IMR-90 (cell line): ENCODE data around the gene CMTM7. TPM values are rescaled to one million over a fixed set of nuclear protein-coding genes. Genes with fewer than 3 reads are reported as not detected.

Source experiments
- ATAC-seq: fragments of 200-7000 bp; cut with Tn5 transposase; 2 replicates; pipeline ENCODE4 v1.9.1; 2020; ENCODE audit warnings: low read depth, mild to moderate bottlenecking, moderate library complexity
- BruUV-seq: library from RNA; stranded (reverse); fragments of 400-500 nt; replicated peaks from 2 replicates; lab custom pipeline; 2021; lab: Mats Ljungman, UMichigan
- CTCF ChIA-PET: fragments of 300-600 bp; formaldehyde crosslinking; extraction: SDS; loops from one replicate; lab custom pipeline; 2021; ENCODE audit warnings: antibody characterized with exemption; lab: Yijun Ruan, JAX
- POLR2A ChIA-PET: fragments of 300-600 bp; sonication (Branson Sonifier 250); formaldehyde crosslinking; loops from one replicate; lab custom pipeline; 2022; ENCODE audit warnings: antibody characterized with exemption; ENCODE audit not compliant: unreplicated experiment; lab: Charles Lee
- DNase-seq: peaks from one replicate; pipeline ENCODE4 v3.0.0; 2013
- H2AFZ ChIP-seq: replicated peaks from 2 replicates; pipeline ENCODE3; 2013; ENCODE audit warnings: low read length, mild to moderate bottlenecking; ENCODE audit not compliant: poor library complexity
- H2AK5ac ChIP-seq: 2 replicates; pipeline ENCODE4 v1.6.1; 2013; ENCODE audit warnings: low read depth, low read length, inconsistent platforms
- H2AK9ac ChIP-seq: replicated peaks from 2 replicates; pipeline ENCODE3; 2013; ENCODE audit warnings: mild to moderate bottlenecking, low read depth, low read length, moderate library complexity; ENCODE audit not compliant: poor library complexity
- H2BK120ac ChIP-seq: 2 replicates; pipeline ENCODE4 v1.6.1; 2013; ENCODE audit warnings: low read depth, low read length, inconsistent platforms
- H2BK15ac ChIP-seq: 3 replicates; pipeline ENCODE4 v1.6.1; 2013; ENCODE audit warnings: low read depth, low read length, inconsistent platforms
- H2BK20ac ChIP-seq: 2 replicates; pipeline ENCODE4 v1.6.1; 2013; ENCODE audit warnings: low read depth, mild to moderate bottlenecking, inconsistent platforms, low read length, moderate library complexity
- H2BK5ac ChIP-seq: 2 replicates; pipeline ENCODE4 v1.6.1; 2013; ENCODE audit warnings: mild to moderate bottlenecking, low read depth, low read length, inconsistent platforms; ENCODE audit not compliant: poor library complexity, severe bottlenecking
- H3K14ac ChIP-seq: replicated peaks from 2 replicates; pipeline ENCODE4 v1.6.1; 2013; ENCODE audit warnings: low read depth, low read length, inconsistent platforms
- H3K18ac ChIP-seq: 2 replicates; pipeline ENCODE4 v1.6.1; 2013; ENCODE audit warnings: low read depth, low read length, control low read depth
- H3K23ac ChIP-seq: 2 replicates; pipeline ENCODE4 v1.6.1; 2013; ENCODE audit warnings: low read depth, low read length, inconsistent platforms
- H3K27ac ChIP-seq: 2 replicates; pipeline ENCODE4 v1.5.1; 2013; ENCODE audit warnings: mild to moderate bottlenecking, control low read depth, low read length; ENCODE audit not compliant: insufficient read depth
- H3K27me3 ChIP-seq: 2 replicates; pipeline ENCODE4 v1.6.1; 2013; ENCODE audit warnings: low read length; ENCODE audit not compliant: control insufficient read depth, insufficient read depth
- H3K36me3 ChIP-seq: 2 replicates; pipeline ENCODE4 v1.6.1; 2013; ENCODE audit warnings: low read length, mixed read lengths; ENCODE audit not compliant: control insufficient read depth, insufficient read depth
- H3K4ac ChIP-seq: 2 replicates; pipeline ENCODE4 v1.6.1; 2013; ENCODE audit warnings: low read depth, low read length, inconsistent platforms
- H3K4me1 ChIP-seq: 2 replicates; pipeline ENCODE4 v1.6.1; 2013; ENCODE audit warnings: low read length, mixed read lengths; ENCODE audit not compliant: control insufficient read depth, insufficient read depth
- H3K4me2 ChIP-seq: 2 replicates; pipeline ENCODE4 v1.6.1; 2013; ENCODE audit warnings: low read depth, mild to moderate bottlenecking, control low read depth, low read length, moderate library complexity
- H3K4me3 ChIP-seq: 2 replicates; pipeline ENCODE4 v1.5.1; 2013; ENCODE audit warnings: low read depth, mild to moderate bottlenecking, control low read depth, low read length, moderate library complexity; ENCODE audit not compliant: insufficient read depth
- H3K56ac ChIP-seq: 2 replicates; pipeline ENCODE4 v1.6.1; 2013; ENCODE audit warnings: low read length, inconsistent platforms; ENCODE audit not compliant: insufficient read depth; ENCODE audit errors: extremely low read depth
- H3K79me1 ChIP-seq, 2 experiments: 2 replicates each; pipeline ENCODE4 v1.6.1; 2013; ENCODE audit warnings: low read length in 2 of 2, inconsistent platforms in 1 of 2, low read depth in 1 of 2
- H3K9ac ChIP-seq: 2 replicates; pipeline ENCODE4 v1.6.1; 2013; ENCODE audit warnings: low read depth, low read length, control low read depth
- H3K9me1 ChIP-seq: 2 replicates; pipeline ENCODE4 v1.6.1; 2013; ENCODE audit warnings: low read length, inconsistent platforms; ENCODE audit not compliant: insufficient read depth
- H3K9me3 ChIP-seq: 2 replicates; pipeline ENCODE4 v1.6.1; 2013; ENCODE audit warnings: low read length; ENCODE audit not compliant: control insufficient read depth, insufficient read depth
- H4K20me1 ChIP-seq: 2 replicates; pipeline ENCODE4 v1.6.1; 2013; ENCODE audit warnings: low read length, inconsistent platforms; ENCODE audit not compliant: insufficient read depth
- H4K5ac ChIP-seq: 2 replicates; pipeline ENCODE4 v1.6.1; 2013; ENCODE audit warnings: mild to moderate bottlenecking, low read depth, low read length, control low read depth
- H4K8ac ChIP-seq, 2 experiments: 2 replicates each; pipeline ENCODE4 v1.6.1; 2013; ENCODE audit warnings: low read depth in 2 of 2, low read length in 2 of 2, control low read depth in 1 of 2, inconsistent platforms in 1 of 2
- H4K91ac ChIP-seq: 2 replicates; pipeline ENCODE4 v1.6.1; 2013; ENCODE audit warnings: low read depth, low read length, inconsistent platforms; ENCODE audit not compliant: insufficient read depth
- BHLHE40 ChIP-seq: fragments of 150-350 bp; IDR thresholded peaks from 2 replicates; pipeline ENCODE4 v1.6.1; 2016; ENCODE audit warnings: mild to moderate bottlenecking, low read depth, low read length
- CEBPB ChIP-seq: IDR thresholded peaks from 2 replicates; pipeline ENCODE4 v1.6.1; 2012; ENCODE audit warnings: low read depth, low read length, improper control_type of control experiment
- CHD1 ChIP-seq: IDR thresholded peaks from 2 replicates; pipeline ENCODE4 v1.6.1; 2012; ENCODE audit warnings: low read depth, low read length, improper control_type of control experiment
- CTCF ChIP-seq: conservative IDR thresholded peaks from 2 replicates; pipeline ENCODE4 v1.5.1; 2012; ENCODE audit warnings: mild to moderate bottlenecking, low read depth, low read length, improper control_type of control experiment
- MAFK ChIP-seq: IDR thresholded peaks from 2 replicates; pipeline ENCODE4 v1.6.1; 2012; ENCODE audit warnings: low read depth, low read length, improper control_type of control experiment
- MXI1 ChIP-seq: IDR thresholded peaks from 2 replicates; pipeline ENCODE4 v1.6.1; 2012; ENCODE audit warnings: low read depth, mild to moderate bottlenecking, low read length, moderate library complexity, borderline replicate concordance
- NFE2L2 ChIP-seq: fragments of 150-350 bp; IDR thresholded peaks from 2 replicates; pipeline ENCODE4 v1.6.1; 2016; ENCODE audit warnings: low read depth, mild to moderate bottlenecking, low read length
- RAD21 ChIP-seq: IDR thresholded peaks from 2 replicates; pipeline ENCODE4 v1.6.1; 2012; ENCODE audit warnings: low read length, improper control_type of control experiment
- RCOR1 ChIP-seq: IDR thresholded peaks from 2 replicates; pipeline ENCODE4 v1.6.1; 2012; ENCODE audit warnings: mild to moderate bottlenecking, low read length, improper control_type of control experiment; ENCODE audit not compliant: insufficient replicate concordance
- RFX5 ChIP-seq: IDR thresholded peaks from 2 replicates; pipeline ENCODE4 v1.8.0; 2012; ENCODE audit warnings: low read depth, mild to moderate bottlenecking, low read length, moderate library complexity
- SMC3 ChIP-seq: fragments of 150-350 bp; IDR thresholded peaks from 2 replicates; pipeline ENCODE4 v1.6.1; 2016; ENCODE audit warnings: low read depth, mild to moderate bottlenecking, antibody characterized with exemption, low read length, moderate library complexity
- WGBS, 2 experiments: methylation state at CpG; one replicate each; pipeline versions ENCODE4 v1.1.5 to v1.1.7; 2013; ENCODE audit warnings: missing lambda C conversion rate in 2 of 2; ENCODE audit not compliant: insufficient read length in 1 of 2; ENCODE audit errors: extremely low coverage in 2 of 2; 5-methylcytosine and 5-hydroxymethylcytosine counted together
- dilution Hi-C: fragments of 300-500 bp; cut with HindIII; formaldehyde crosslinking; loops from one replicate; pipeline ENCODE4 v1.14.3; 2018; ENCODE audit warnings: low sequenced_read_pairs; ENCODE audit not compliant: unreplicated experiment
- in situ Hi-C: fragments of 300-500 bp; cut with MboI; formaldehyde crosslinking; loops from 3 replicates; pipeline ENCODE4 v1.14.3; 2019; ENCODE audit warnings: low sequenced_read_pairs, inconsistent platforms, mixed read lengths
- intact Hi-C: fragments of 100-400 bp; cut with micrococcal nuclease; formaldehyde crosslinking; loops from 2 replicates; pipeline ENCODE4 v1.10.0; 2022
- polyA plus RNA-seq, 3 experiments: library from polyadenylated mRNA; depleted of rRNA; stranded (reverse); fragments of >200 nt; gene quantifications; 2 replicates each; pipeline ENCODE4 v1.2.3, GENCODE V29; 2012; ENCODE audit warnings: low replicate concordance in 1 of 3
- total RNA-seq: library from RNA; depleted of rRNA; stranded (reverse); fragments of >200 nt; gene quantifications from 2 replicates; pipeline ENCODE4 v1.2.3, GENCODE V29; 2012
- TF ChIP-seq, protein P1 (sequence below): fragments of 150-350 bp; IDR thresholded peaks from 2 replicates; pipeline ENCODE4 v1.6.1; 2016; ENCODE audit warnings: low read depth, mild to moderate bottlenecking, low read length, moderate library complexity, borderline replicate concordance

Gene CMTM7
- total and polyA plus RNA-seq, 2 of the 4 experiments (the other 2 are of a cell fraction) = 3.4 to 31.4 TPM

DNA sequence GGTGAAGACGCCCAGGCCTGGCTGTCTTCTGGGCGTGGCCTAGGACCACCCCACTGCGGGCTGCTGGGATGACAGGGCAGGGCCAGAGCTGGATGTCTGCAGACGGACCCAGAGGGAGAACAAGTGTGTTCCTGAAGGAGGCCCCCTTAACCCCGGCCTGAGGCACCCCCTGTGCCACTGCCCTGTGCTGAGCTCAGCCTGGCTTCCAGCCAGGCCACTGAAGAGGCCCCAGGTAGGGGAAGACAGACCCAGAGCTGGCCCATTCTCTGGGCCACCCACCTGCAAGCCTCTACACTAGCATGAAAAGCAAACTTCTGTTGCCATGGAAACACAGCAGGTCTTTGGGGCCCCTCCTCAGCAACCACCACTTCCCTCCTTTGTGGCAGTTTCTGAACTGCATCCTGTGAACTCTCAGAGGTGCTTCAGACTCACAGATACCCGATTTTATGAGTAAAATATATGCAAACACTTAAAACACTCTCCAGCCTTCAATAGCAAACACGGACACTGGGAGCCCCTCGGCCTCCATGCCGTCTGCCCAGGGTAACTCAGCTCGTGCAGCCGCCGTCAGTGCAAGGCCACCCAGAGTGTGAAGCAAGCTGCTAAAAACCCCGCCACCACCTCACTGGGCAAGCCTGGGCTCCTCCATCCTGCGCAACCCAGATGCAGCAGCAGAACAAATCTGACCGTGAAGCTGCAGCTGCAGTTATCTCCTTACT is 68.5 kb downstream of the CMTM7 start:
- Histone ChIP-seq H2AK5ac (no peak overlapping the region), H2AFZ (no peak overlapping the region), H3K9me3 (no peaks in the 10 kb centered on the region), H3K4ac (no peak overlapping the region), H3K23ac (no peak overlapping the region), H3K9ac (no peak overlapping the region), H4K20me1 (0 out of 2 replicates have a peak, but pooled peaks cover 5% of the 10 kb centered on the region), H2BK5ac (no peak overlapping the region), H3K14ac (no peak overlapping the region), H2BK20ac (no peak overlapping the region), H3K9me1 (peaks cover 3% of the 10 kb centered on the region; the same call in 1 of the 2 replicates), H3K56ac (no peak overlapping the region), H3K79me1 (no peaks in the 10 kb centered on the region), H4K8ac (no peak overlapping the region), H4K91ac (no peak overlapping the region), H3K36me3 (no peaks in the 10 kb centered on the region), H3K4me1 (peaks cover under 1% of the 10 kb centered on the region; the same call in 1 of the 2 replicates), H2AK9ac (no peak overlapping the region), H4K5ac (no peak overlapping the region), H3K4me3 (no peak overlapping the region), H3K18ac (no peak overlapping the region), H3K4me2 (no peak overlapping the region), H2BK15ac (no peak overlapping the region), H3K27me3 (no peaks in the 10 kb centered on the region), H2BK120ac (no peak overlapping the region), H3K27ac (no peak overlapping the region)
- dilution Hi-C loops = no loop called here
- in situ Hi-C loops = no loop called here
- intact Hi-C loops = loop anchor here (10.0 kb wide), 1 partner anchor 285 kb away; no protein-coding TSS in a partner anchor
- ChIA-PET CTCF (no interaction called here), POLR2A (no interaction called here)
- TF ChIP-seq CTCF = no peak
- TF ChIP-seq MAFK = no peak
- no peak for TF ChIP-seq RFX5
- no peak for TF ChIP-seq NFE2L2
- TF ChIP-seq CHD1 = no peak
- TF ChIP-seq RAD21 = no peak
- no peak for TF ChIP-seq SMC3
- no peak for TF ChIP-seq RCOR1
- no peak for TF ChIP-seq MXI1
- TF ChIP-seq, protein P1, sequence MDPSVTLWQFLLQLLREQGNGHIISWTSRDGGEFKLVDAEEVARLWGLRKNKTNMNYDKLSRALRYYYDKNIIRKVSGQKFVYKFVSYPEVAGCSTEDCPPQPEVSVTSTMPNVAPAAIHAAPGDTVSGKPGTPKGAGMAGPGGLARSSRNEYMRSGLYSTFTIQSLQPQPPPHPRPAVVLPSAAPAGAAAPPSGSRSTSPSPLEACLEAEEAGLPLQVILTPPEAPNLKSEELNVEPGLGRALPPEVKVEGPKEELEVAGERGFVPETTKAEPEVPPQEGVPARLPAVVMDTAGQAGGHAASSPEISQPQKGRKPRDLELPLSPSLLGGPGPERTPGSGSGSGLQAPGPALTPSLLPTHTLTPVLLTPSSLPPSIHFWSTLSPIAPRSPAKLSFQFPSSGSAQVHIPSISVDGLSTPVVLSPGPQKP = no peak
- no peak for TF ChIP-seq CEBPB
- TF ChIP-seq BHLHE40 = no peak
- ATAC-seq (no peak), DNase-seq (no peak)
- no TSS peak for BruUV-seq
- WGBS, 2 experiments = 53% methylated on average over 3 of the region's 15 CpGs; no CpG with 5 or more reads in 1 of the 2 experiments
